ENCODE data around the gene SUPT3H. TPM values are rescaled to one million over a fixed set of nuclear protein-coding genes. Genes with fewer than 3 reads are reported as not detected.

SUPT3H gene
- total and polyA plus RNA-seq, 2 of the 13 experiments (the other 11 are each of a cell fraction or from before 2014, with no cell fraction given), result 11.9 to 36.1 TPM

- WGBS (ENCODE audit: low lambda C conversion rate), result 100% methylated on average over 3 of the region's 3 CpGs
- Histone ChIP-seq H3K9me3 (ENCODE audit: low read length) (no peaks in the 10 kb centered on the region), H3K9ac (ENCODE audit: insufficient read depth, low read depth, low read length) (no peak overlapping the region), H3K4me3 (replicated peaks in 1 of 3; ENCODE audit: insufficient read depth in 1 of 3, low read depth in 2 of 3, low read length in 3 of 3) (no peak overlapping the region), H3K27me3 (ENCODE audit: control insufficient read depth in 1 of 2, insufficient read depth in 2 of 2, low read length in 2 of 2) (no peaks in the 10 kb centered on the region), H3K4me1 (ENCODE audit: insufficient read depth, low read length) (peaks cover 9% of the 10 kb centered on the region), H3K79me2 (ENCODE audit: insufficient read depth, low read length) (no peaks in the 10 kb centered on the region), H2AFZ (ENCODE audit: low read length) (no peak overlapping the region), H4K20me1 (ENCODE audit: insufficient read depth, low read length) (no peaks in the 10 kb centered on the region), H3K27ac (ENCODE audit: extremely low read length, insufficient read depth, low read length) (no peak overlapping the region), H3K36me3 (replicated peaks in 1 of 2; ENCODE audit: control insufficient read depth in 1 of 2, insufficient read depth in 2 of 2, low read length in 2 of 2) (no peaks in the 10 kb centered on the region), H3K4me2 (ENCODE audit: low read depth, low read length) (no peak overlapping the region)
- TF ChIP-seq NKX3-1 (CRISPR knock-in tag; IDR thresholded peaks at IDR 0.05) (no peak), ZFY (CRISPR knock-in tag; IDR thresholded peaks at IDR 0.05) (no peak), MIXL1 (CRISPR knock-in tag; IDR thresholded peaks at IDR 0.05) (no peak), ZNF205 (CRISPR knock-in tag; IDR thresholded peaks at IDR 0.05) (no peak), STAG1 (CRISPR knock-in tag; IDR thresholded peaks at IDR 0.05) (no peak), SMARCC2 (IDR thresholded peaks at IDR 0.05) (no peak), NFIB (CRISPR knock-in tag; IDR thresholded peaks at IDR 0.05; ENCODE audit: borderline replicate concordance) (no peak), ZNF230 (CRISPR knock-in tag; IDR thresholded peaks at IDR 0.05) (no peak), ZNF432 (CRISPR knock-in tag; IDR thresholded peaks at IDR 0.05; ENCODE audit: borderline replicate concordance) (no peak), ZNF3 (CRISPR knock-in tag; IDR thresholded peaks at IDR 0.05) (no peak)
- BruUV-seq (replicated peaks), result no TSS peak
- in situ Hi-C loops (cut with HindIII; ENCODE audit: extremely low pct_ligation_motif_present, low pct_unique_long_range_greater_than_20kb) (no loop called here), intact Hi-C loops (cut with micrococcal nuclease; ENCODE audit: unreplicated experiment) (no loop called here)
- ChIA-PET CTCF (ENCODE audit: low intra/inter-chr PET ratio, low total read pairs) (no interaction called here), POLR2A (no interaction called here)
- ATAC-seq, result no peak
- no peak for FAIRE-seq
- DNase-seq (ENCODE audit: low spot score), result no peak
These were observed 54.0 kb downstream of the SUPT3H start for GRCh38 chr6:45323656-45324224.

GRCh38 chr6:45320349-45320748 is 57.4 kb downstream of the SUPT3H start:
- intact Hi-C loops (cut with micrococcal nuclease; ENCODE audit: unreplicated experiment), result no loop called here
- FAIRE-seq (no peak), DNase-seq (ENCODE audit: low spot score) (no peak), ATAC-seq (no peak)
- Histone ChIP-seq H3K4me1 (ENCODE audit: insufficient read depth, low read length) (no peaks in the 10 kb centered on the region), H3K9me3 (ENCODE audit: low read length) (no peaks in the 10 kb centered on the region), H3K4me2 (ENCODE audit: low read depth, low read length) (no peak overlapping the region), H3K79me2 (ENCODE audit: insufficient read depth, low read length) (no peaks in the 10 kb centered on the region), H3K27ac (ENCODE audit: extremely low read length, insufficient read depth, low read length) (no peak overlapping the region), H2AFZ (ENCODE audit: low read length) (no peak overlapping the region), H4K20me1 (ENCODE audit: insufficient read depth, low read length) (no peaks in the 10 kb centered on the region), H3K27me3 (ENCODE audit: control insufficient read depth in 1 of 2, insufficient read depth in 2 of 2, low read length in 2 of 2) (no peaks in the 10 kb centered on the region), H3K4me3 (replicated peaks in 1 of 3; ENCODE audit: insufficient read depth in 1 of 3, low read depth in 2 of 3, low read length in 3 of 3) (no peak overlapping the region), H3K9ac (ENCODE audit: insufficient read depth, low read depth, low read length) (no peak overlapping the region), H3K36me3 (replicated peaks in 1 of 2; ENCODE audit: control insufficient read depth in 1 of 2, insufficient read depth in 2 of 2, low read length in 2 of 2) (no peaks in the 10 kb centered on the region)
- BruUV-seq (replicated peaks), result no TSS peak
- in situ Hi-C loops (cut with HindIII; ENCODE audit: extremely low pct_ligation_motif_present, low pct_unique_long_range_greater_than_20kb), result no loop called here
- POLR2A ChIA-PET, result no interaction called here
- CTCF ChIA-PET (ENCODE audit: low intra/inter-chr PET ratio, low total read pairs), result no interaction called here
- 95% methylated on average over 4 of the region's 4 CpGs for WGBS (ENCODE audit: low lambda C conversion rate)
- no peak for TF ChIP-seq CREB1 (IDR thresholded peaks at IDR 0.05)
- no peak for TF ChIP-seq CREB1 (CRISPR knock-in tag; IDR thresholded peaks at IDR 0.05)
- TF ChIP-seq XRCC5 (optimal IDR thresholded peaks at IDR 0.05; ENCODE audit: low read length), result no peak
- no peak for TF ChIP-seq ZNF839 (CRISPR knock-in tag; IDR thresholded peaks at IDR 0.05; ENCODE audit: borderline replicate concordance)
- TF ChIP-seq, protein P1, sequence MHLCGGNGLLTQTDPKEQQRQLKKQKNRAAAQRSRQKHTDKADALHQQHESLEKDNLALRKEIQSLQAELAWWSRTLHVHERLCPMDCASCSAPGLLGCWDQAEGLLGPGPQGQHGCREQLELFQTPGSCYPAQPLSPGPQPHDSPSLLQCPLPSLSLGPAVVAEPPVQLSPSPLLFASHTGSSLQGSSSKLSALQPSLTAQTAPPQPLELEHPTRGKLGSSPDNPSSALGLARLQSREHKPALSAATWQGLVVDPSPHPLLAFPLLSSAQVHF (CRISPR knock-in tag; IDR thresholded peaks at IDR 0.05), result no peak
- TF ChIP-seq, protein P2, sequence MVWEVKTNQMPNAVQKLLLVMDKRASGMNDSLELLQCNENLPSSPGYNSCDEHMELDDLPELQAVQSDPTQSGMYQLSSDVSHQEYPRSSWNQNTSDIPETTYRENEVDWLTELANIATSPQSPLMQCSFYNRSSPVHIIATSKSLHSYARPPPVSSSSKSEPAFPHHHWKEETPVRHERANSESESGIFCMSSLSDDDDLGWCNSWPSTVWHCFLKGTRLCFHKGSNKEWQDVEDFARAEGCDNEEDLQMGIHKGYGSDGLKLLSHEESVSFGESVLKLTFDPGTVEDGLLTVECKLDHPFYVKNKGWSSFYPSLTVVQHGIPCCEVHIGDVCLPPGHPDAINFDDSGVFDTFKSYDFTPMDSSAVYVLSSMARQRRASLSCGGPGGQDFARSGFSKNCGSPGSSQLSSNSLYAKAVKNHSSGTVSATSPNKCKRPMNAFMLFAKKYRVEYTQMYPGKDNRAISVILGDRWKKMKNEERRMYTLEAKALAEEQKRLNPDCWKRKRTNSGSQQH (CRISPR knock-in tag; IDR thresholded peaks at IDR 0.05; ENCODE audit: low read depth), result no peak
- no peak for TF ChIP-seq HNF4A (CRISPR knock-in tag; IDR thresholded peaks at IDR 0.05)
- TF ChIP-seq, protein P3, sequence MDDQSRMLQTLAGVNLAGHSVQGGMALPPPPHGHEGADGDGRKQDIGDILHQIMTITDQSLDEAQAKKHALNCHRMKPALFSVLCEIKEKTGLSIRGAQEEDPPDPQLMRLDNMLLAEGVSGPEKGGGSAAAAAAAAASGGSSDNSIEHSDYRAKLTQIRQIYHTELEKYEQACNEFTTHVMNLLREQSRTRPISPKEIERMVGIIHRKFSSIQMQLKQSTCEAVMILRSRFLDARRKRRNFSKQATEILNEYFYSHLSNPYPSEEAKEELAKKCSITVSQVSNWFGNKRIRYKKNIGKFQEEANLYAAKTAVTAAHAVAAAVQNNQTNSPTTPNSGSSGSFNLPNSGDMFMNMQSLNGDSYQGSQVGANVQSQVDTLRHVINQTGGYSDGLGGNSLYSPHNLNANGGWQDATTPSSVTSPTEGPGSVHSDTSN (CRISPR knock-in tag; IDR thresholded peaks at IDR 0.05; ENCODE audit: borderline replicate concordance), result no peak
- no peak for TF ChIP-seq PAX8 (CRISPR knock-in tag; IDR thresholded peaks at IDR 0.05; ENCODE audit: borderline replicate concordance)
- TF ChIP-seq NFIB (CRISPR knock-in tag; IDR thresholded peaks at IDR 0.05; ENCODE audit: borderline replicate concordance), result no peak

All from HepG2 (cell line).